GM18505 (cell line): ENCODE measurements around the gene DRC7.

Source experiments
- ATAC-seq: cut with Tn5 transposase; IDR thresholded peaks from one replicate; pipeline ENCODE4 v1.9.1; 2021; ENCODE audit not compliant: unreplicated experiment
- POLR2A ChIP-seq: IDR thresholded peaks from 4 replicates; pipeline ENCODE4 v1.6.1; 2011; ENCODE audit warnings: borderline replicate concordance; ENCODE audit not compliant: insufficient read depth, insufficient read length; ENCODE audit errors: extremely low read depth

DRC7 gene

DNA sequence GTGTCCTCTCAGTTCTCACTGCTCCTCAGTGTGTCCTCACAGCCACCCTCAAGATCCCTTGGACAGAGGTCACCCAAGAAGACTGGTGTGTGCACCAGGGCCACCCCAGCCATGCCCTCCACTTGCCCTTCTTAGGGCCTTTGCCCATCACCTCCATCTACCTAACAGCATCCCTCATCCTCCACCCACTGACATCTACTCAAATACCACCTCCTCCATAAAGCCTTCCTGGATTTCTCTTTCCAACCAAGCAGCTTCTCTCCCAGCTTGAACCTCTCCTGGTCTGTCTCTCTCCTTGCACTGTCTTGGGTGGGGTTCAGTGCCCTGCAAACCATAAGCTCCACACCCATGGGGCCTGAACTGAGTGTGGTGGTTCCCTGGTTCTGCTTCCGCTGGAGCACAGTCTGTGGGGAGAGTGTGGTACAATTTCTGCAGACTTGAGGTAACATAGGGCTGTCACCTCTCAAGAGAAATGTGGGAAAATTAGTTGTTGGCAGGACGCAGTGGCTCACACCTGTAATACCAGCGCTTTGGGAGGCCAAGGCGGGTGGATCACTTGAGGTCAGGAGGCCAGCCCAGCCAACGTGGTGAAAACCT is 55.3 kb downstream of the DRC7 start:
- no peak for ATAC-seq
- TF ChIP-seq POLR2A: no peak

DNA sequence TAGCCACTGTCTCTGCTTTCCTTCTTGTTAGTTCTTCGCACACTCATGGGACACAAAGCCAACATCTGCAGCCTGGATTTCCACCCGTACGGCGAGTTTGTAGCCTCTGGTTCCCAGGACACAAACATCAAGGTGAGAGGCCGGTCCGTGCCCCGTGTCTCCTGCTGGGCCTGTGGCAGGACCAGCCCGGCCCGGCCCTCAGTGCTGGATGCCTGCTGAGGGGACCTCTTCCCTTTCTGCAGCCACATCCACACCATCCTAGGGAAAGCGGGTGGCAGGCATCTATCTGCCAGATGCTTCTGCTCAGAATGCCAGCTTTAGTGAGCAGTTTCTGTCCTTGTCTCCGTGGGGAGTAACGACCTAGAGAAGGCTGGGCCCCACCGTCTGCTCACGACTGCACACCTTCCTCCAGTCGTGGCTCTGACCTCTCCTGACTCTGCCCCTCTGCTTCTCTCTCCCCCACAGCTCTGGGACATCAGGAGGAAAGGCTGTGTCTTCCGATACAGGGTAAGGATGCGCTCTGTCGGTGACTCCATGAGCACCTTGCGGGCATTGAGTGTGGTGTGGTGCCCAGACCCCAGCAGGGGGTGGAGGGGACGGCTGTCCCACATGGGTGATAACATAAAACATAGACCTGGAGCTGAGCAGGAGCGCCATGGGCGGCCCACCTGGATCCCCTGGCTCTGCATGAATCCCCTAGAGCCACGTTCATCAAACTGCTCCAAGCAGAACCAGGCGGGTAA is 56.4 kb downstream of the DRC7 start:
- no peak for TF ChIP-seq POLR2A
- ATAC-seq: no peak

DNA sequence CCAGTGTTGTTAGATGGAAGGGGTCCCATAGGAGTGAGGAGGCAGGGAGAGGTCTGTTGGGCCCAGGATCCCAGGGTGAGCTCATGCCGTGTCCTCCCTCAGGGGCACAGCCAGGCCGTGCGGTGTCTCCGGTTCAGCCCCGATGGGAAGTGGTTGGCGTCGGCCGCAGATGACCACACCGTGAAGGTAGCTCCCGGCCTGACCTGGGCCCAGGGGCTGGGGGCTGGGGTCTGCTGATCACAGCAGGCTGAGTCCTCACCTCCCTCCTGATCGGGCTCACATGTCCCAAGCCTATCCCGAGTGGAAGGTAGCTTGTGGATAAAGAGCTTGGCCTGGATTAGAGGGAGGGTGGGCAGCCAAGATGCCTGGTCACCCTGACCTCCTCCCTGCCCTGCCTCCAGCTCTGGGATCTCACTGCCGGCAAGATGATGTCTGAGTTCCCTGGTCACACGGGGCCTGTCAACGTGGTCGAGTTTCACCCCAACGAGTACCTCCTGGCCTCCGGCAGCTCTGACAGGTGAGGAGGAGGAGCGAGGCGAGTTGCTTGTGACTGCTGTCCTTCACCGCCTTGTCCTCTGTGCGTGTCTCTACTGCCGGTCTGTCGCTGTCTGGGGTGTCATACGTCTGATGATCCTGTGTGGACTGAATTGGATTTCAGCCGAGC is 57.1 kb downstream of the DRC7 start:
- ATAC-seq: no peak
- no peak for TF ChIP-seq POLR2A

DNA sequence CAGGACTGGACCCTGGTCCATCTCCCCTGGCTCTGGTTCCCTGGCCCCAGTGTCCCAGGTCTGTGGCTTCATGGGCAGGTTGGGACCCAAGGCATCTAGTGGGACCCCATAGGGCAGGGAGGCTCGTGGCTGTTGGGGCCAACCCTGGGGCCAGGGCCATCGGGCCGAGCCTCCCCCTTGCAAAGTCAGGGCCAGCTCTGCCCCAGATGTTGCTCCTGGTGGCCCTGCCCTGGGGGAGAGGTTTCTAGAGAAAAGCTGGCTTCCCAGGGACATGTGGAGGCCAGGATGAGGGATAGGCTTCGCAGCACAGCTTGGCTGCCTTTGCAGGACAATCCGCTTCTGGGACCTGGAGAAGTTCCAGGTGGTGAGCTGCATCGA is 57.6 kb downstream of the DRC7 start:
- TF ChIP-seq POLR2A: no peak

DNA sequence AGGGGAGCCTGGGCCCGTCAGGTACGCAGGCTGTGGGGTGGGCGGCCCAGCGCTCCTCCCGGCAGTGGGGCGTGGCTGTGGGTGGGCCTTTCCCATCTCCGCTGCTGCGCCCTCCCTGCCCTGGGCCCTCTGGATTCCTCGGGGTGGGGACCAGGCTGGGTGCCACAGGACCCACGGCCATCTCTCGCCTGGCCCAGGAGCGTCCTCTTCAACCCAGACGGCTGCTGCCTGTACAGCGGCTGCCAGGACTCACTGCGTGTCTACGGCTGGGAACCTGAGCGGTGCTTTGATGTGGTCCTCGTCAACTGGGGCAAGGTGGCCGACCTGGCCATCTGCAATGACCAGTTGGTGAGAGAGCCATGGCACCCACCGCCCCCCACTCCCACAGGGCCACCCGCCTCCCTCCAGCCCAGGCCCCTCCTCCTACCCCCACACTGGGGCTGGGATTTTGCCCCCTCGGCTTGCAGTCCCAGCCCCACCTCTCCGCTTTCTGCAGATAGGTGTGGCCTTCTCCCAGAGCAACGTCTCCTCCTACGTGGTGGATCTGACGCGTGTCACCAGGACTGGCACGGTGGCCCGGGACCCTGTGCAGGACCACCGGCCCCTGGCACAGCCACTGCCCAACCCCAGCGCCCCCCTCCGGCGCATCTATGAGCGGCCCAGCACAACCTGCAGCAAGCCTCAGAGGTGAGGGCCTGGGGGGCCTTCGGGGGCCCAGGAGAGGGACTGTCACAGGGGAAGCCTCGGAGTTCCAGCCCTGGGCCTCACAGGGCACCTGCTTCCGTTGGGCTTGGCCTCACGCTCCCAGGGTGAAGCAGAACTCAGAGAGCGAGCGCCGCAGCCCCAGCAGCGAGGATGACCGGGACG is 58.2 kb downstream of the DRC7 start:
- no peak for ATAC-seq

More for the DNA sequence above, 57.6 kb downstream of the DRC7 start:
- ATAC-seq: no peak

DNA sequence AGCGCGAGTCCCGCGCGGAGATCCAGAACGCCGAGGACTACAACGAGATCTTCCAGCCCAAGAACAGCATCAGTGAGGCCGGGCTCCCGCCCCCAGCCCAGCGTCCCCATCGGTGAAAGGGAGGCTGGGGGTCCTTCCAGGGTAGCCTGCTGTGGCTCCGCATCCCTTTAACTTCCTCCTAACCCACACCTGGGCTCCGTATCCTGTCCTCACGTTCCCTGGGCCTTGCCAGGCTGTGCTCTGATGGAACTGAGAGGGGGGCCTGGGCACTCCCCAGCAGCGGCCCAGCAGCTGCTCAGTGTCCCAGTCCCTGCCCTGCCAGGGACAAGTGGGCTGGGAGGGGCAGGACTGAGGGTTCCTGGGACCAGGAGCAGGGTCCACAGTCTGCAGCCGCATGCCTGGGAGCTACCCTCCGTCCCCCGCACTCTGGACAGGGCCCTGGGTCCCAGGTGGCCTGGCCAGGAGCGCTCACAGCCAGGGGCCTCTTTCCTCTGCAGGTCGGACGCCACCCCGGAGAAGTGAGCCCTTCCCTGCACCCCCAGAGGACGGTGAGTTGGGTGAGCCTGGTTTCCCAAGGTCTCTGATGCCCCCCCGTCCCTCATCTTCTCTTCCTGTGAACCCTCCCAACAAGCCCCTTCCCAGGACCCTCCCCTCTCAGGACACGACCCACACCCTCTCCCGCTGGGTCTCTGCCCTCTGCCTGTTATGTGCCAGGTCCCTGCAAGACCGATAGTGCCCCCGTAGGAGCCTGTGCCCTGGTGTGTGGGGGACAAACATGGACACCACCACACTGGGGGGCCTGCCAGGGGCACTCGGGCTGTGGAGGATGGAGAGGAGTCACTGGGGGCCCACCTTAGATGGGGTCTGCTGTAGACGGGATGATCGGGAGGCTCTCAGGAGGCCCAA is 59.1 kb downstream of the DRC7 start:
- TF ChIP-seq POLR2A: no peak
- no peak for ATAC-seq

More for the DNA sequence above, 58.2 kb downstream of the DRC7 start:
- TF ChIP-seq POLR2A: no peak

DNA sequence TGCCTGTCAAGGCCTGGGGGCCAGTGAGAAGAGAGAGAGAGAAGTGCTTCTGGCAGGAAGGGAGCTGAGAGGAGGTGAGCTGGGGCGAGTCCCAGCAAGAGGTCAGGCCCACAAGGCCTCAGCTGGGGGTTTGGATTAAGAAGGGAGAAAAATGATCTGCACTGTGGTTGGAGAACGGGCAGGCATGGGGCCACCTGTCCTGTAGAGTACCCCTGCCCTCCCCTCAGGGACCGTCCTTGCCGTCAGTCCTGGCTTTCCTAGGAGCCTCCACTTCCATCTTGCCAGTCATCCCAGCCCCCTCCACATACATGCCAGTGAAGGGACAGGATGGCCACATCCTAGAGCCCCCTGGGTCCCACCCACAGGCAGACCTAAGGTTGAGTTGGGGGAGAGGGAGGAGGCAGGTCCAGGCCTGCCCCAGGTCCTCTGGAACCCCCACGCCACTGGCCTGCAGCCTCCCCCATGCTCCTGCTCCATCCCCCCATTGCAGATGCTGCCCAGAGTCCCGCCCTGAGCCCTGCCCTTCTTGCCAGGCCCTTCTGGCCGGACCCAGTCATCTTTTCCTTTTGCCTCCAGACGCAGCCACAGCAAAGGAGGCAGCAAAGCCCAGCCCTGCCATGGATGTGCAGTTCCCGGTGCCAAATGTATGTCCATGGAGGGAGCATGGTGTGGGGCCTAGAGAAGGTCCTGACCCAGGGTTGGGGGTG is 59.9 kb downstream of the DRC7 start:
- ATAC-seq: no peak
- no peak for TF ChIP-seq POLR2A

DNA sequence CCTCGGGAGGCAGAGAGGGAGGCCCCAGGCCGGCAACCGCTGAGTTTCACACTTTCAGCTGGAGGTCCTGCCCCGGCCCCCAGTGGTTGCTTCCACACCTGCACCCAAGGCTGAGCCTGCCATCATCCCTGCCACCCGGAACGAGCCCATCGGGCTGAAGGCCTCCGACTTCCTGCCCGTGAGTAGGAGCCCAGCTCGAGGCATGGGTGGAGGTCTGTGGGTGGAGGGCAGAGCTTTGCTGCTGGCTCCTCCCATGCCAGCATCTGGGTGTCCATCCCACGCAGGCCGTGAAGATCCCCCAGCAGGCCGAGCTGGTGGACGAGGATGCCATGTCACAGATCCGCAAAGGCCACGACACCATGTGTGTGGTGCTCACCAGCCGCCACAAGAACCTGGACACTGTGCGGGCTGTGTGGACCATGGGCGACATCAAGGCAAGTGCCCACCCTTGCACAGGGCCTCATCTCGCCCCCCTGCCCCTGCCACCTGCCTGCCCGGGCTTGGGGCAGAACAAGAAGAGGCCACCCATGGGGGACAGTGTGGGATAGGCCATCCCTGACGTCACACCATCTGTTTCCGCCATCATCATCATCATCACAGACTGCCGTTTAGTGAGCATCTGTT is 60.6 kb downstream of the DRC7 start:
- no peak for TF ChIP-seq POLR2A
- no peak for ATAC-seq

DNA sequence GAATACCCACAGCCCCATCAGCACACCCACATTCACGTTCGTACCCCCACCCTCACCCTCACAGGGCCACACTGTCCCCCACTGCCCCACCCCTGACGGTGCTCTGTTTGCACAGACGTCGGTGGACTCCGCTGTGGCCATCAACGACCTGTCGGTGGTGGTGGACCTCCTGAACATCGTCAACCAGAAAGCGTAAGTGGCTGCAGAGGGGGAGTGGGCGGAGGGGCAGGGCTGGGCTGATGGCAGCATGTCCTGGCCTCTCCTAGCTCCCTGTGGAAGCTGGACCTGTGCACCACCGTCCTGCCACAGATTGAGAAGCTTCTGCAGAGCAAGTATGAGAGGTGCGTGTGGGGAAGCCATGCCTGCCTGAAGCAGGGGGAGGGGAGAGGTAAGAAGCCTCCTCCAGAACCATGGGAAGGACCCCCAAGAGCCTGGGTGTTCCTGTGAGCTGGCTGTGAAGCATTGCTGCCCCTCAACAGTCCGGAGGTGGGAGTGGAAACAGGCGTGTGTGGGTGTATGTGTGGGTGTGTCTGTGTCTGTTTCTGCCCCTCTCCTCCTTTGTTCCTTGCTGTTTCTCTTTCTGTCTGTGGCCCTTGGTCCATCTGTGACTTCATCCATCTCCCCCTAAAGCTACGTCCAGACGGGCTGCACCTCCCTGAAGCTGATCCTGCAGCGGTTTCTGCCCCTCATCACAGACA is 61.3 kb downstream of the DRC7 start:
- no peak for TF ChIP-seq POLR2A
- no peak for ATAC-seq

DNA sequence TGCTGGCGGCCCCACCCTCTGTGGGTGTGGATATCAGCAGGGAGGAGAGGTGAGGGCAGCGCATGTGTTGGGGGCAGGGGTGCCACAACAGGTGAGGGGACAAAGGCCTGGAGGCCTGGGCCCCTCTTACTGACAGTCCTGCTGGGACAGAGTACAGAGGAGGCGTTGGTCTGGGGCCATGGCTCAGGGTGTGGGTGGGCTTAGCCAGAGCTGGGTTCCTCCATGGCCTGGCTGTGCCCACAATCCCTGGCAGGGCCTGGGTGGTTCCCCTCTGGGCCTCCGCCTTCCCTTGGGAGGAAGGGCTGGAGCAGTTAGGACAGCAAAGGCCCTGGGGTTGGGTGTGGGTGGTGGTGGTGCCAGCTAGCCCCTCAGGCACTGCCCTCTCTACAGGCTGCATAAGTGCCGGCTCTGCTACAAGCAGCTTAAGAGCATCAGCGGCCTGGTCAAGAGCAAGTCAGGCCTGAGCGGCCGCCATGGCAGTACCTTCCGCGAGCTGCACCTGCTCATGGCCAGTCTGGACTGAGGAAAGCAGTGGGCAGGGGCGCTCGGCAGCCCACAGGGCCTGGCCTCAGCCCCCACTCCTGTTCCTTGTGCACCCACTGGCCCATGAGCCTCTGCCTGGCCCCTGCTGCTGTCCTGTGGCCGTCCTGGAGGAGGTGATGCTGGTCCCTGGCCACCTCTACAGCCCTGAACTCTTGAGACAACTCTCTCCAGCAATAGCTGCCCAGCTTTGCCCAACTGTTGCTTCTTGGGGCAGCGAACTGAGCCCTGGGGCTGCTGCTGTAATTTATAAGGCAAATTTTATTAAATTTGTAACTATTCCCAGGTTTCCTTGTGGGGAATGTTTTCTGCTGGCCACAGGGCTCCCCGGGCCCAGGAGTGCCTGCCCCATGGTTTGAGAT is 62.1 kb downstream of the DRC7 start:
- TF ChIP-seq POLR2A: no peak
- no peak for ATAC-seq
